GM18526 (cell line): ENCODE measurements around the gene SNAI3.
A peak's percentile ranks its signal among the peaks of the same experiment; 100 is the strongest.

ENCODE experiments used
- POLR2A ChIP-seq: IDR thresholded peaks from 3 replicates; pipeline ENCODE4 v1.6.1; 2011; ENCODE audit not compliant: insufficient read length; ENCODE audit errors: extremely low read depth

Gene SNAI3

GRCh38 chr16:88713568-88714419 is 27.5 kb upstream of the SNAI3 start:
- TF ChIP-seq POLR2A, result no peak

DNA sequence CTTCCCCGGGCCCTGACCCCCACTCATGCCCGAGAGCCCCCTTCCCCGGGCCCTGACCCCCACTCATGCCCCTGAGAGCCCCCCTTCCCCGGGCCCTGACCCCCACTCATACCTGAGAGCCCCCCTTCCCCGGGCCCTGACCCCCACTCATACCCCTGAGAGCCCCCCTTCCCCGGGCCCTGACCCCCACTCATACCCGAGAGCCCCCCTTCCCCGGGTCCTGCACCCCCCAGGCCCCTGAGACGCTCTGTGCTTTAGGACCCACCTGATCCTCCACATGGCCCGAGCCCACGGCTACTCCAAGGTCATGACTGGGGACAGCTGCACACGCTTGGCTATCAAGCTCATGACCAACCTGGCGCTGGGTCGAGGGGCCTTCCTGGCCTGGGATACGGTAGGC is 26.7 kb upstream of the SNAI3 start:
- TF ChIP-seq POLR2A, result no peak

DNA sequence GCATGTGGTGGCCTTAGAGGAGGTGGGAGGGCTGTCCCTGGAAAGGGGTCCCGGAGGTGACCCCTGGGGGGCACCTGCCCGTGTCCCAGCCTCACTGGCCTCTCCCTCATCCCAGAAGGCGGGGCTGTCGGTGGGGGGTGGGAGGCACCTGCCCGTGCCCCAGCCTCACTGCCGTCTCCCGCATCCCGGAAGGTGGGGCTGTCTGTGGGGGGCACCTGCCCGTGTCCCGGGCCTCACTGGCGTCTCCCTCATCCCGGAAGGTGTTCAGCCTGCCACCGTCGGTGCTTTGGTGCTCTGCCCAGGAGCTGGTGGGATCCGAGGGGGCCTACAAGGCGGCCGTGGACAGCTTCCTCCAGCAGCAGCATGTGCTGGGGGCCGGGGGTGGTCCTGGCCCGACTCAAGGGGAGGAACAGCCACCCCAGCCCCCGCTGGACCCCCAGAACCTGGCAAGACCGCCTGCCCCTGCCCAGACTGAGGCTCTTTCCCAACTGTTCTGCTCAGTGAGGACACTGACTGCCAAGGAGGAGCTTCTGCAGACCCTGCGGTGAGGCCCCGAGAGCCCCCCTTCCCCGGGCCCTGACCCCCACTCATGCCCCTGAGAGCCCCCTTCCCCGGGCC is 26.2 kb upstream of the SNAI3 start:
- no peak for TF ChIP-seq POLR2A

DNA sequence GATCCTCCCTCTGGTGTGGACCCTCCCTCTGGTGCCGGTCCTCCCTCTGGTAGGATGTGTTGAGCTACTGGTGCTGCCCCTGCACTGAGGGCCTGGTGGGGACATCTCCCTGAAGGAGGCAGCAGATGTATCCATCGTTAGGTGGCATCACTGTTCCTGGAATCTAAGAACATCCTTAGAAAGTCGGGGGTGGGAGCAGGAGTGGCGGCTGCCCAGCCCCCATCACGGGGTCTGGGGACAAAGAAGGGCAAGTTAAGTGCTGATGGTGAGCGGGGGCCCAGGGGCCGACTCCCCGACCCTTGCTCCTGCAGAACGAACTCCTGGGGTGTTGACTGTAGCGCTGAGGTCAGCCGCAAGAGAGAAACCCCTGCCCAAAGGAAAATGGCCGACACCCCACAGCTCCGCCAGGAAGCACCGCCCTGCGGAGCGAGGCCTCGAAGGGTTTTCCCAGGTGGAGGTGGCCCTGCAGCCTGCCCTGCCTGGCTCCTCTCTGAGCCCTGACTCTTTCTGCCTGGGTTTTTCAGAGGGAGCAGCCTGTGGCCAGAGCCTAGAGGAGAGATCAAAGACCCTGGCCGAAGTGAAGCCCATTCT is 25.5 kb upstream of the SNAI3 start:
- no peak for TF ChIP-seq POLR2A

DNA sequence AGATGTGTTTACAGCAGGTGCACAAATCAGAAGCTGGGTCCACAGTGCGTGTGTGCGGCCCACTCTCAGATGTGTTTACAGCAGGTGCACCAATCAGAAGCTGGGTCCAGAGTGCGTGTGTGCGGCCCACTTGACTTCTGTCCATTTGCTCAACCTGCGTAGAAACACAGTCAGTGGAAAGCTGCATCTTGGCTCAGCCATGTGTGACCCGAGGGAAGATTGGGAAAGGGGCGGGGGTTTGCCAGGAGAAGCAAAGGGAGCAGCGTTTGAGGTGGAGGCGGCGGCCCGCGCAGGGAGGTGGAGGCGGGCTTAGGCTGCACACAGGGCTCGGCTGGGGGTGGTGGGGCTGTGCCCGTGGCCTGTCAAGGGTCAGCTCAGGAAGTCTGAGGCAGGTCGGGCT is 24.2 kb upstream of the SNAI3 start:
- no peak for TF ChIP-seq POLR2A

GRCh38 chr16:88706965-88707826 is 20.9 kb upstream of the SNAI3 start:
- no peak for TF ChIP-seq POLR2A

DNA sequence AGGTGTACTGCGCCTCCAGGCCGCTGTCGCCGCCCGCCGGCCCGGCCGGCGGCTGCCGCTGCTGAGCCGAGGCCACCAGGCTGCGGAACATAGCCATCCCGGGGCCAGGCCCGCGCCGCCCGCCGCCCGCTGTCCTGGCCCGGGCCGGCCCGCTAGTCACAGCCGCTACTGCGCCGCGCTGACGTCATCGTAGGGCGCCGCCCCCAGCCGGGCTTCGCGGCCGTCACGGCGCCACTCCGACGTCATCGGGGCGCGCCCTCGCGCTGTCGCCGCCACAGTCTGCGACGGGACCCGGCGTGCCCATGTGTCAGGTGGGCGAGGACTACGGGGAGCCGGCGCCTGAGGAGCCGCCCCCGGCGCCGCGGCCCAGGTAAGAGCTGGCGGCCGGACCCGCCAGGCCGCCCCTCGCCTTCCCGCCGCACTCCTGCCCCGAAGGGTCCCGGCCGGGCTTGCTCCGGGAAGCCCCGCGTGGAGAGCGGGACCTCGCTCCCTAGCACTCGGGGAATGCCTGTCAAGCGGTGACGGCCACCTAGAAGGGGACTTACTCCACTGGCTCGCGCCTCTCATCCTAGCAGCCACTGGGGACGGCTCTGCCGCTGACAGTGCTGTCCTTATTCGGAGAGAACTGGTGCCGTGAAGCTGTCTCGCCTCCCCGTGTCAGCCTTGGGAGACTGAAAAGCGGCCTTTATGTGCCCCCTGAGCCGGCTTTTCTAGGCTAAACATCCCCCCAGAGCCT is 20.1 kb upstream of the SNAI3 start, which contains the start of the genes CTU2 and RNF166:
TSS of gene CTU2 (plus strand) at position 275 of the 736 bp plus-strand sequence. CDS start at position 303, 28 bp downstream.
TSS of gene RNF166 (minus strand) at position 180 of the 736 bp plus-strand sequence. CDS start at position 97, 83 bp downstream.
- TF ChIP-seq POLR2A, result peak; percentile 70

GRCh38 chr16:88705801-88706228 is 19.5 kb upstream of the SNAI3 start:
- no peak for TF ChIP-seq POLR2A

- no peak for TF ChIP-seq POLR2A
These were observed 18.9 kb upstream of the SNAI3 start for GRCh38 chr16:88705076-88705684.

DNA sequence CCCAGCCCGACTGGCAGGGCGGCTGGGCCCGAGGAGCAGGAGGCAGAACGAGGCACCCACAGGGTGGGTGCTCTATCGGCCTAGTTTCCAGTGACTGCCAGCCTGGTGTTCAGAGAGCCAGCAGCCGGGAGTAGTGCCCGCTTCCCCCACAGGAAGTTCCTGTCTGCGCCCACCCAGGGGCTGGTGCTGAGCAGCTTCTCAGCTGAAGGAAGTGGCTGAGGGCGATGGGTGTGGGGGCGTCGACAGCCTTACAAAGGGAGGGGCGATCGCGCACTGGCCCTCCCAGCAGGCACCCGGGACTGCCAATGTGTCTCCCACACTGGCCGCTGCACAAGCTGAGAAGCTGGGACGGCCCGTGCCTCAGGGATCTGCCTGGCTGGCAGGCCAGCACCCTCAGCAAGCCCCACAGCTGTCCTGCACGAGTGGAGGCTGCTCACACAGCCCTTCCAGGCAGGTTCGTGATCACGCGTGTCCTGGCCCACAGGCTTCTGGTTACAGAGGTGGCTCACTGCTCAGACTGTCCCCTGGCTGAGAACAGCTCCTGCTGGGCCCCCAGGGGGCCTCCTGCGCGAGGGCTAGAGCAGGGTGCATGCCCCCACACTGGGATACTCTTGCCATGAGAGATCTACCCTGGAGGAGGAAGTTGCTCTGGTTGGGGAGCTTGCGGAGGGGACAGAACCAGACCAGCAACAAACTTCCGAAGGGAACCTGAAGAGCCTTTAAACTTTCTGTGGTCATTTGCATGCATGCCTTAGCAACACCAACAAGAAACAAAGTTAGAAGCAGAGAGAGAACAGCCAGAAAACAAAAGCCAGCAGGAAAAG is 17.4 kb upstream of the SNAI3 start:
- peak; percentile 38 for TF ChIP-seq POLR2A

DNA sequence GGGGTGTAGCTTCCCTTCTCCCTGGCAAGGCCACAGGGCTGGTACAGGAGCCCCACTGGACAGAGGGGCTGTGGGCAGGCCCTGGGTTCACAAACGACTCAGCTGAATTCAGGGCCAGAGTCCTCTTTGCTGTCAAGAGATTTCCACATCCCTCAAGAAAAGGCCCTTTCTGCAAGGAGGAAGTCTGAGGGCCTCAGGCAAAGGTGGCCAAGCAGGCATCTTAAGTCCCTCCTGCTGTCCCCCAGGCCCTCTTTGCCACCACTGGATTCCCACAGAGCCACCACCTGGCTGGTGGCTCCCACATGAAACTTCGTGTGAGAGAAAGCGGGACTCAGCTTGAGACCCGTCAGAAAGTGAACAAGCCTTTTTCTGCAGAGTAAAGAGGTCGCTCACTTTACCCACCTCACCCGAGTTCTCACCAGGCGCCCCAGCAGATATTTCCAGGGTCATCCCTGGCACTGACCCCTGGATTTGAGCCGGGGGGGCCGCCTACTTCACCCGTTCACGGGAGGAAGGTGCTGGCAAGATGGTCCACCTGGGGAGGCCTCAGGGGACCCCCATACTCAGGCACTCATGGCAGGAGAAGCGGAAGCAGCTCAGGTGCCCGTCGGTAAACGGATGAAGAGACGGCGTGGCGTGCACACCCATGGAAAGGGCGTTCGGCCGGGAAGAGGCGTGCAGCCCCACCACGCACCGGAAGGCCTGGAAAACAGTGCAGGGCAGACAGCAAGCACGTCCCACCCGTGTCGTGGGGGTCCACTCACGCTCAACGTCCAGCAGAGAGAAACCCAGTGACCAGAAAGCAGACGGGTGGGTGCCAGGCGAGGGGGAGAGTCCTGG is 16.3 kb upstream of the SNAI3 start:
- no peak for TF ChIP-seq POLR2A

DNA sequence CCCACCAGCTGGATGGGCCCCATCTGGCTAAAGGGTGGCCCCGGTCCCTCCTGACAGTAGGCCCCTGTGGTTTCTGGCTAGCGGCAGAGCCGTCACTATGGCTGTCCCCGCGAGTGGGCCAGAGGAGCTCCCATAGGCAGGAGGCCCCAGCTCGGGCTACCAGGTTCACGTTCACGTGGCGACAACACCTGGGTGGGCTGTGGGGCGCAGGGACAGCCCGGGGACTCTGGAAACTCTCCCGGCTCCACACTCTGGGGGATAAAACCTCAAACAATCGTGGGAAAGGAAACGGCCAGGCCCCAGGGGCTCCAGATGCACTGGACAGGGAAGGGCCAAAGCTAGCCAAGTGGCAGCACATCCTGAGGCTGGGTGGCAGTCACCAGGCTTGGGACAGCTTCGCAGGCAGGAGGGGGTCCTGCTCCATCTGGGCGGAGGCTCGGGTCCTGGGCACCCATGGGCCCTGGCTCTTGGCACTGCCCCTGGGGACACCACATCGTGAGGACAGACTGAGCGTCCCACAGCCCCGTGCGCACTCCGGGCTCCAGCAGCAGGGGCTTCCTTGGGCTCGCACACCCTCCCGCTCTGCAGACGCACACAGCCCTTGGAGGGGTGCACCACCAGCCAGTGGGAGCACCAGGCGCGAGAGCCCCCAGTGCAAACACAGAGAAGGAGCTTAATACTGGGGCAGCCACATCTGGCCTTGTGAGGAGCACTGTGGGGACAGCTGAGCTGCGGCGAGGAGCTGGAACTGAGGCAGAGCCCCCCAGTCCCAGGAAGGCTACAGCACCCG is 15.5 kb upstream of the SNAI3 start:
- no peak for TF ChIP-seq POLR2A
